Measurements from ENCODE around the gene FEZ2. TPM values are rescaled to one million over a fixed set of nuclear protein-coding genes. Genes with fewer than 3 reads are reported as not detected.

FEZ2 gene
- total and polyA plus RNA-seq, 2 of the 8 experiments (the other 6 are each of a cell fraction or from before 2014, with no cell fraction given) = 7.5 to 16.4 TPM

DNA sequence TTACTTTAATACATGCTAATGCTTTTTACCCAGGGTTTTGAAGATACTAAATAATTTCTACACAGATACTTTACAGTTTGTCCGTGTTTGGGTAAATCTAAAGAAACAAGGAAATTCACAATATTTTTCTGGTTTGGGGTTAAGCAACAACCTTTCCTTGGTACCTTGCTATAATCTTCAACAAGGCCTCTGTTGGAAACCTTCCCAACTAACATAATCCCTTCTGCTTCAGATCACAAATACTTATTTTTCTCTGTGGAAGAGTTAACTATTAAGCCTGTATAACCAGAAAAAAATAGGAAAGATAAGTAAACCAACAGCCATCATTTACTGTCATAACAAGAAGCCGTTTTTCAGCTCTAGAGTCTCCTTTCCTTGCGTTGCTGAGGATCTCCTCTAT, 15.0 kb downstream of the FEZ2 start (continued):
- TF ChIP-seq CTBP2 (IDR thresholded peaks at IDR 0.05; ENCODE audit: borderline replicate concordance, insufficient read depth, insufficient read length, low read length) = no peak
- no peak for TF ChIP-seq CBX8 (IDR thresholded peaks at IDR 0.05; ENCODE audit: borderline replicate concordance, low read depth, low read length)
- TF ChIP-seq, protein P1, sequence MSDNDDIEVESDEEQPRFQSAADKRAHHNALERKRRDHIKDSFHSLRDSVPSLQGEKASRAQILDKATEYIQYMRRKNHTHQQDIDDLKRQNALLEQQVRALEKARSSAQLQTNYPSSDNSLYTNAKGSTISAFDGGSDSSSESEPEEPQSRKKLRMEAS (IDR thresholded peaks at IDR 0.05) = no peak
- TF ChIP-seq ATF2 (IDR thresholded peaks at IDR 0.05; ENCODE audit: low read length) = no peak
